SK-N-SH treated with all-trans-retinoic acid at 6 μM for 48 hours (cell line): ENCODE data around the gene TMEM253.

Experiments
- ATAC-seq: fragments of 200-7000 bp; cut with Tn5 transposase; 3 replicates; pipeline ENCODE4 v1.9.1; 2020; ENCODE audit warnings: mild to moderate bottlenecking, moderate library complexity
- ARNTL ChIP-seq: fragments of 450-650 bp; formaldehyde crosslinking; IDR thresholded peaks from 2 replicates; pipeline ENCODE4 v1.5.0; 2020; ENCODE audit warnings: low read depth, mild to moderate bottlenecking, moderate library complexity, borderline replicate concordance
- BACH2 ChIP-seq: fragments of 250-450 bp; sonication (Bioruptor Pico); IDR thresholded peaks from 2 replicates; pipeline ENCODE4 v1.9.0; 2021; ENCODE audit warnings: mild to moderate bottlenecking, borderline replicate concordance
- CREB5 ChIP-seq: fragments of 250-450 bp; sonication (Bioruptor Pico); IDR thresholded peaks from 2 replicates; pipeline ENCODE4 v1.5.1; 2020; ENCODE audit warnings: low read depth, mild to moderate bottlenecking, moderate library complexity
- CSDC2 ChIP-seq: fragments of 250-450 bp; sonication (Bioruptor Pico); IDR thresholded peaks from 2 replicates; pipeline ENCODE4 v1.5.0; 2020; ENCODE audit warnings: mild to moderate bottlenecking, moderate library complexity
- ESRRG ChIP-seq: fragments of 250-450 bp; sonication (Bioruptor Pico); IDR thresholded peaks from 2 replicates; pipeline ENCODE4 v1.6.1; 2021; ENCODE audit warnings: mild to moderate bottlenecking
- GLIS3 ChIP-seq: fragments of 250-450 bp; sonication (Bioruptor Pico); IDR thresholded peaks from 2 replicates; pipeline ENCODE4 v1.5.0; 2020; ENCODE audit warnings: mild to moderate bottlenecking, moderate library complexity
- ISL1 ChIP-seq: fragments of 250-450 bp; sonication (Bioruptor Pico); IDR thresholded peaks from 2 replicates; pipeline ENCODE4 v2.1.2; 2022; ENCODE audit warnings: mild to moderate bottlenecking, moderate library complexity
- OSR1 ChIP-seq: fragments of 250-450 bp; sonication (Bioruptor Pico); IDR thresholded peaks from 2 replicates; pipeline ENCODE4 v1.8.0; 2022; ENCODE audit warnings: moderate library complexity, mild to moderate bottlenecking, inconsistent platforms
- POU6F1 ChIP-seq: fragments of 250-450 bp; sonication (Bioruptor Pico); IDR thresholded peaks from 2 replicates; pipeline ENCODE4 v1.8.0; 2021; ENCODE audit warnings: low read depth, mild to moderate bottlenecking, moderate library complexity, borderline replicate concordance
- PPARA ChIP-seq: fragments of 250-450 bp; sonication (Bioruptor Pico); IDR thresholded peaks from 2 replicates; pipeline ENCODE4 v1.5.0; 2020; ENCODE audit warnings: mild to moderate bottlenecking, borderline replicate concordance
- RARB ChIP-seq: fragments of 250-450 bp; sonication (Bioruptor Pico); IDR thresholded peaks from 2 replicates; pipeline ENCODE4 v1.8.0; 2021; ENCODE audit warnings: mild to moderate bottlenecking, moderate library complexity
- SNAI2 ChIP-seq: fragments of 250-450 bp; sonication (Bioruptor Pico); IDR thresholded peaks from 2 replicates; pipeline ENCODE4 v1.5.0; 2020; ENCODE audit warnings: mild to moderate bottlenecking, moderate library complexity
- TCF4 ChIP-seq: fragments of 250-450 bp; sonication (Bioruptor Pico); IDR thresholded peaks from 2 replicates; pipeline ENCODE4 v1.8.0; 2021; ENCODE audit warnings: mild to moderate bottlenecking, moderate library complexity, borderline replicate concordance
- TOX ChIP-seq: fragments of 250-450 bp; sonication (Bioruptor Pico); IDR thresholded peaks from 2 replicates; pipeline ENCODE4 v1.8.0; 2021; ENCODE audit warnings: mild to moderate bottlenecking, moderate library complexity, borderline replicate concordance
- TSHZ2 ChIP-seq: fragments of 250-450 bp; sonication (Bioruptor Pico); IDR thresholded peaks from 2 replicates; pipeline ENCODE4 v1.5.0; 2020; ENCODE audit warnings: mild to moderate bottlenecking, moderate library complexity
- ZC3H10 ChIP-seq: fragments of 250-450 bp; sonication (Bioruptor Pico); IDR thresholded peaks from 2 replicates; pipeline ENCODE4 v1.5.1; 2021; ENCODE audit warnings: mild to moderate bottlenecking, moderate library complexity
- ZFP3 ChIP-seq: fragments of 250-450 bp; sonication (Bioruptor Pico); IDR thresholded peaks from 2 replicates; pipeline ENCODE4 v1.5.0; 2020; ENCODE audit warnings: mild to moderate bottlenecking, moderate library complexity
- ZFP30 ChIP-seq: fragments of 450-650 bp; formaldehyde crosslinking; IDR thresholded peaks from 2 replicates; pipeline ENCODE4 v1.5.0; 2022; ENCODE audit warnings: mild to moderate bottlenecking, moderate library complexity
- ZNF565 ChIP-seq: fragments of 450-650 bp; formaldehyde crosslinking; conservative IDR thresholded peaks from 2 replicates; pipeline ENCODE4 v1.5.0; 2020; ENCODE audit warnings: low read depth, mild to moderate bottlenecking, moderate library complexity
- ZNF70 ChIP-seq: fragments of 450-650 bp; formaldehyde crosslinking; IDR thresholded peaks from 2 replicates; pipeline ENCODE4 v1.5.0; 2020; ENCODE audit warnings: mild to moderate bottlenecking, moderate library complexity
- ZNF8 ChIP-seq: fragments of 450-650 bp; formaldehyde crosslinking; IDR thresholded peaks from 2 replicates; pipeline ENCODE4 v1.5.0; 2020; ENCODE audit warnings: mild to moderate bottlenecking, moderate library complexity

The TMEM253 gene

GRCh38 chr14:21054123-21054767, 46.6 kb upstream of the TMEM253 start:
- TF ChIP-seq TCF4 (no peak), ZFP3 (no peak), BACH2 (no peak), SNAI2 (CRISPR knock-in tag) (no peak), TOX (CRISPR knock-in tag) (no peak), PPARA (no peak), CSDC2 (CRISPR knock-in tag) (no peak), ZNF70 (CRISPR knock-in tag) (no peak), POU6F1 (CRISPR knock-in tag) (no peak), ISL1 (CRISPR knock-in tag) (no peak), RARB (CRISPR knock-in tag) (no peak), ZC3H10 (CRISPR knock-in tag) (no peak), CREB5 (CRISPR knock-in tag) (no peak)
- no peak for ATAC-seq

GRCh38 chr14:21054768-21055145, 46.1 kb upstream of the TMEM253 start:
- ATAC-seq: no peak
- TF ChIP-seq ZNF8 (CRISPR knock-in tag) (no peak), ESRRG (CRISPR knock-in tag) (no peak), OSR1 (CRISPR knock-in tag) (no peak), ZNF70 (CRISPR knock-in tag) (no peak), CSDC2 (CRISPR knock-in tag) (no peak)

- TF ChIP-seq POU6F1 (CRISPR knock-in tag) (no peak), CREB5 (CRISPR knock-in tag) (no peak), OSR1 (CRISPR knock-in tag) (no peak)
- ATAC-seq: no peak
These were observed 45.3 kb upstream of the TMEM253 start for GRCh38 chr14:21055432-21056117.

- ATAC-seq: no peak
- TF ChIP-seq TSHZ2 (CRISPR knock-in tag) (no peak), SNAI2 (CRISPR knock-in tag) (no peak), CSDC2 (CRISPR knock-in tag) (no peak), TCF4 (no peak), ARNTL (CRISPR knock-in tag) (no peak), BACH2 (no peak), ZNF8 (CRISPR knock-in tag) (no peak), CREB5 (CRISPR knock-in tag) (no peak), PPARA (no peak), ZNF565 (CRISPR knock-in tag) (no peak), POU6F1 (CRISPR knock-in tag) (no peak), ISL1 (CRISPR knock-in tag) (no peak), ZNF70 (CRISPR knock-in tag) (no peak), RARB (CRISPR knock-in tag) (no peak), ZFP3 (no peak), GLIS3 (no peak), ZFP30 (CRISPR knock-in tag) (no peak)
These were observed 44.2 kb upstream of the TMEM253 start for GRCh38 chr14:21056520-21057163.
